HepG2 (cell line): Measurements from ENCODE around the gene DGCR2. TPM values are rescaled to one million over a fixed set of nuclear protein-coding genes. Genes with fewer than 3 reads are reported as not detected.

Experiments
- ATAC-seq: fragments of 200-7000 bp; cut with Tn5 transposase; 3 replicates; pipeline ENCODE4 v1.9.1; 2020; ENCODE audit warnings: mild to moderate bottlenecking, moderate library complexity
- BruUV-seq: library from RNA; stranded (reverse); fragments of 400-500 nt; replicated peaks from 2 replicates; lab custom pipeline; 2021; lab: Mats Ljungman, UMichigan
- CTCF ChIA-PET: fragments of 300-600 bp; formaldehyde crosslinking; extraction: SDS; loops from one replicate; lab custom pipeline; 2021; ENCODE audit warnings: low total read pairs, inconsistent platforms, low intra/inter-chr PET ratio; lab: Yijun Ruan, JAX
- POLR2A ChIA-PET: fragments of 350-600 bp; sonication (Branson Sonifier 250); formaldehyde crosslinking; loops from one replicate; lab custom pipeline; 2020; ENCODE audit warnings: antibody characterized with exemption, inconsistent platforms; lab: Yijun Ruan, JAX
- DNase-seq: peaks from one replicate; pipeline ENCODE4 v3.0.0-alpha.2; 2015; ENCODE audit warnings: low spot score
- FAIRE-seq: peaks from 3 replicates; lab custom pipeline; 2011; peaks lifted over from hg19 to GRCh38; lab: Jason Lieb, UNC
- H2AFZ ChIP-seq: one replicate; pipeline ENCODE4 v1.6.1; 2011; ENCODE audit warnings: low read length, inconsistent platforms
- H3K27ac ChIP-seq: fragments of 300-600 bp; 3 replicates; pipeline ENCODE4 v1.8.0; 2011; ENCODE audit warnings: mixed run types, mild to moderate bottlenecking, mixed read lengths, low read length, inconsistent platforms; ENCODE audit not compliant: insufficient read depth; ENCODE audit errors: extremely low read length
- H3K27me3 ChIP-seq, 2 experiments: fragments of 200-600 bp in 1 of 2; 2 replicates in 1 of 2; 3 replicates in 1 of 2; pipeline versions ENCODE4 v1.6.0 to v1.8.0; 2011; ENCODE audit warnings: low read length in 2 of 2, mild to moderate bottlenecking in 2 of 2, moderate library complexity in 2 of 2, inconsistent platforms in 1 of 2; ENCODE audit not compliant: insufficient read depth in 2 of 2, control insufficient read depth in 1 of 2
- H3K36me3 ChIP-seq, 2 experiments: fragments of 200-600 bp in 1 of 2; replicated peaks in 1 of 2; 2 replicates in 1 of 2; 3 replicates in 1 of 2; pipeline versions ENCODE4 v1.5.1 to v1.8.0; 2011; ENCODE audit warnings: low read length in 2 of 2, inconsistent platforms in 1 of 2; ENCODE audit not compliant: insufficient read depth in 2 of 2, control insufficient read depth in 1 of 2
- H3K4me1 ChIP-seq: 2 replicates; pipeline ENCODE4 v1.5.1; 2012; ENCODE audit warnings: low read length, inconsistent platforms; ENCODE audit not compliant: insufficient read depth
- H3K4me2 ChIP-seq: 2 replicates; pipeline ENCODE4 v1.6.0; 2011; ENCODE audit warnings: low read depth, low read length, inconsistent platforms
- H3K4me3 ChIP-seq, 3 experiments: fragments of 200-600 bp in 1 of 3; sonication (generic), shearing (Covaris generic) in 1 of 3; replicated peaks in 1 of 3; 2 replicates each; pipeline ENCODE4 v1.5.1; 2011 to 2016; ENCODE audit warnings: low read length in 3 of 3, inconsistent platforms in 2 of 3, low read depth in 2 of 3, mild to moderate bottlenecking in 2 of 3, control low read depth in 1 of 3, mixed read lengths in 1 of 3; ENCODE audit not compliant: insufficient read depth in 1 of 3
- H3K79me2 ChIP-seq: one replicate; pipeline ENCODE4 v1.6.1; 2011; ENCODE audit warnings: low read length, inconsistent platforms; ENCODE audit not compliant: insufficient read depth
- H3K9ac ChIP-seq: 2 replicates; pipeline ENCODE4 v1.6.0; 2011; ENCODE audit warnings: mild to moderate bottlenecking, low read depth, low read length, inconsistent platforms; ENCODE audit not compliant: insufficient read depth
- H3K9me3 ChIP-seq: 2 replicates; pipeline ENCODE4 v1.5.1; 2012; ENCODE audit warnings: mild to moderate bottlenecking, low read length
- H4K20me1 ChIP-seq: 2 replicates; pipeline ENCODE4 v1.6.0; 2011; ENCODE audit warnings: inconsistent platforms, mild to moderate bottlenecking, low read length, moderate library complexity; ENCODE audit not compliant: insufficient read depth
- AGO2 ChIP-seq: fragments of 200-400 bp; formaldehyde crosslinking; optimal IDR thresholded peaks from 2 replicates; pipeline ENCODE3; 2017; ENCODE audit warnings: mild to moderate bottlenecking, low read depth, low read length, moderate library complexity
- CENPT ChIP-seq: sonication (generic); formaldehyde crosslinking; IDR thresholded peaks from 2 replicates; pipeline ENCODE4 v1.8.0; 2022; ENCODE audit warnings: low read depth, mild to moderate bottlenecking, moderate library complexity, missing genetic modification reagents
- HMG20B ChIP-seq: conservative IDR thresholded peaks from 2 replicates; pipeline ENCODE4 v1.6.1; 2016; ENCODE audit warnings: missing genetic modification reagents, missing compliant biosample characterization
- LBX2 ChIP-seq: sonication (generic); formaldehyde crosslinking; IDR thresholded peaks from 2 replicates; pipeline ENCODE4 v1.5.0; 2020; ENCODE audit warnings: missing genetic modification reagents, mild to moderate bottlenecking, borderline replicate concordance
- NCOR1 ChIP-seq: fragments of 200-600 bp; sonication (generic); IDR thresholded peaks from 2 replicates; pipeline ENCODE4 v1.7.0; 2017; ENCODE audit warnings: antibody characterized with exemption, low read length, borderline replicate concordance
- WGBS: methylation state at CpG from one replicate; pipeline ENCODE4 v1.1.6; 2017; ENCODE audit warnings: low lambda C conversion rate; 5-methylcytosine and 5-hydroxymethylcytosine counted together
- in situ Hi-C: cut with HindIII; loops from 2 replicates; pipeline ENCODE4 v1.10.0; 2017; ENCODE audit warnings: low pct_unique_long_range_greater_than_20kb; ENCODE audit not compliant: extremely low pct_ligation_motif_present
- intact Hi-C: fragments of 100-400 bp; cut with micrococcal nuclease; formaldehyde crosslinking; loops from one replicate; pipeline ENCODE4 v1.10.0; 2022; ENCODE audit not compliant: unreplicated experiment
- polyA plus RNA-seq, 8 experiments: library from polyadenylated mRNA; depleted of rRNA in 3 of 8; stranded (reverse) in 7 of 8; unstranded in 1 of 8; fragments of >200 nt; fragmentation: Illumina TruSeq in 4 of 8; extraction: Trizol in 4 of 8; gene quantifications; 2 replicates each; pipeline versions ENCODE4 v1.2.1 to v1.2.3, GENCODE V29; 2011 to 2016; ENCODE audit warnings: low read depth in 4 of 8, missing spikeins in 1 of 8, mixed read lengths in 1 of 8; ENCODE audit not compliant: insufficient read depth in 1 of 8
- total RNA-seq, 5 experiments: library from RNA; depleted of rRNA; stranded (reverse); fragments of >200 nt; fragmentation: Illumina TruSeq; extraction: Trizol; gene quantifications; 2 replicates each; pipeline ENCODE4 v1.2.3, GENCODE V29; 2016; ENCODE audit warnings: low read depth in 1 of 5

The DGCR2 gene
- total and polyA plus RNA-seq, 2 of the 13 experiments (the other 11 are each of a cell fraction or from before 2014, with no cell fraction given) = 23.1 to 35.3 TPM

- ChIA-PET POLR2A (no interaction called here), CTCF (no interaction called here)
- Histone ChIP-seq H3K9ac (no peak overlapping the region), H3K27me3 (no peaks in the 10 kb centered on the region; a peak in 1 of 5 replicates), H3K9me3 (no peaks in the 10 kb centered on the region), H3K36me3 (peaks cover 16 to 30% of the 10 kb centered on the region in 2 experiments; a peak in 4 of 5 replicates), H2AFZ (no peak overlapping the region), H3K4me3 (no peak overlapping the region), H3K79me2 (no peaks in the 10 kb centered on the region), H4K20me1 (no peaks in the 10 kb centered on the region), H3K4me1 (no peaks in the 10 kb centered on the region), H3K4me2 (no peak overlapping the region), H3K27ac (no peak overlapping the region)
- no TSS peak for BruUV-seq
- DNase-seq = no peak
- intact Hi-C loops = no loop called here
- 81% methylated on average over 12 of the region's 17 CpGs for WGBS
- ATAC-seq = peak; percentile 48
- no peak for TF ChIP-seq LBX2 (CRISPR knock-in tag)
- no peak for TF ChIP-seq NCOR1
- no peak for TF ChIP-seq HMG20B (CRISPR knock-in tag)
- TF ChIP-seq CENPT (CRISPR knock-in tag) = no peak
- peak; percentile 63 for TF ChIP-seq AGO2
- in situ Hi-C loops = no loop called here
- no peak for FAIRE-seq
Measured at GRCh38 chr22:19037282-19038163, 84.7 kb downstream of the DGCR2 start.
